VCaP (cell line): ENCODE results near the gene KIAA1143.

ENCODE experiments used
- H3K27ac ChIP-seq: fragments of 450-650 bp; 2 replicates; pipeline ENCODE4 v1.5.1; 2017
- CTCF ChIP-seq: fragments of 450-650 bp; conservative IDR thresholded peaks from 2 replicates; pipeline ENCODE4 v1.5.1; 2017; ENCODE audit warnings: mild to moderate bottlenecking, moderate library complexity

Gene KIAA1143

GRCh38 chr3:44771424-44772098 lies 10.1 kb upstream of the KIAA1143 start:
- TF ChIP-seq CTCF = no peak

GRCh38 chr3:44764248-44764647 lies 2.8 kb upstream of the KIAA1143 start:
- no peak overlapping the region for H3K27ac ChIP-seq
- TF ChIP-seq CTCF = no peak

More at GRCh38 chr3:44771424-44772098, 10.1 kb upstream of the KIAA1143 start:
- H3K27ac ChIP-seq = no peak overlapping the region

GRCh38 chr3:44762690-44763089 lies 1.3 kb upstream of the KIAA1143 start:
- H3K27ac ChIP-seq = peak overlapping the region; percentile 86
- TF ChIP-seq CTCF = no peak

DNA sequence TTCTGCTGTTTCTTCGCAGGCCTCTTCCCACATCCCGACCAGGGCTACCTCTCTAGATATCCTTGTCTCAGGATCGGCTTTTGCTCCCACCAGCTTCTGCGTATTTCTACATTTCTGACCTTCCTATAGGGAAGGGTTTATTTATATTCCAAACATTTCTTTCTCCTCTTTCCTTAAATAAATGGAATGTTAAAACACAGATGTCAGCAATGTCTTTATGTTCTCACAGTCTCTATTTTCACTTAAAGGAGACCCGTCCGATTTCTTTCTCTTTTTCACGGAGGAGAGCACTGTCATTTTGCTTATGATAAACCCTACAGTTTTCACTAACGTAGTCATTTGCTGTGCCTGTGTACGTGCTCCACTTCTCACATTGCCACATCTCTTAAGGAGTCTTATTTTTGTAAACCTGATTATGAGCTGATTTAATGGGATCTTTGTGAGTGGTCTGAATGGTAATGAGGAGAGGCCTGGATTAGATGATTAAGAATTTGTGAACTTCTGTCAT lies 805 bp upstream of the KIAA1143 start:
- TF ChIP-seq CTCF = no peak
- H3K27ac ChIP-seq = peak overlapping the region; percentile 86

- H3K27ac ChIP-seq = peak overlapping the region; percentile 86
- no peak for TF ChIP-seq CTCF
These were observed 357 bp downstream of the KIAA1143 start for GRCh38 chr3:44761101-44761423.

DNA sequence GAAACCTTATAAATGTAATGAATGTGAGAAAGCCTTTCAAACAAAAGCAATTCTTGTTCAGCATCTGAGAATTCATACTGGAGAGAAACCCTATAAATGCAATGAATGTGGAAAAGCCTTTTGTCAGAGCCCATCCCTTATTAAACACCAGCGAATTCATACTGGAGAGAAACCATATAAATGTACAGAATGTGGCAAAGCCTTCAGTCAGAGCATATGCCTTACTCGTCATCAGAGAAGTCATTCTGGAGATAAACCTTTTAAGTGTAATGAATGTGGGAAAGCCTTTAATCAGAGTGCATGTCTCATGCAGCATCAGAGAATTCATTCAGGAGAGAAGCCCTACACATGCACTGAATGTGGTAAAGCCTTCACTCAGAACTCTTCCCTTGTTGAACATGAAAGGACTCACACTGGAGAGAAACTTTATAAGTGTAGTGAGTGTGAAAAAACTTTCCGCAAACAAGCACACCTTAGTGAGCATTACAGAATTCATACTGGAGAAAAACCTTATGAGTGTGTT lies 26.7 kb downstream of the KIAA1143 start:
- no peak for TF ChIP-seq CTCF
- no peak overlapping the region for H3K27ac ChIP-seq

- peak within 1 kb of the TSS; percentile 53 for H3K27ac ChIP-seq
- no peak for TF ChIP-seq CTCF
These were observed 32.0 kb downstream of the KIAA1143 start, which contains the start of gene ZNF501 for GRCh38 chr3:44729384-44729910. Gene ZNF501, plus strand, starts transcription at chr3:44729635. Its CDS starts 4,787 bp downstream, at chr3:44734422.
